GM10847 (cell line): Measurements from ENCODE around the gene MARK4.

Experiments
- POLR2A ChIP-seq: IDR thresholded peaks from 2 replicates; pipeline ENCODE4 v1.6.1; 2011; ENCODE audit not compliant: insufficient read length; ENCODE audit errors: extremely low read depth

Gene MARK4

GRCh38 chr19:45336696-45337251, 85.7 kb downstream of the MARK4 start:
- TF ChIP-seq POLR2A = no peak

GRCh38 chr19:45339629-45340028, 88.6 kb downstream of the MARK4 start:
- TF ChIP-seq POLR2A = no peak

GRCh38 chr19:45340232-45340898, 89.3 kb downstream of the MARK4 start, which contains the start of gene KLC3:
Gene KLC3 (plus strand): TSS chr19:45340750. CDS start chr19:45345542, 4,792 bp downstream.
- no peak for TF ChIP-seq POLR2A

GRCh38 chr19:45340899-45341453, 89.9 kb downstream of the MARK4 start:
- no peak for TF ChIP-seq POLR2A

GRCh38 chr19:45342911-45343310, 91.8 kb downstream of the MARK4 start:
- no peak for TF ChIP-seq POLR2A

- no peak for TF ChIP-seq POLR2A
Measured at GRCh38 chr19:45344621-45345505, 93.8 kb downstream of the MARK4 start.

GRCh38 chr19:45345506-45345860, 94.4 kb downstream of the MARK4 start:
- TF ChIP-seq POLR2A = no peak

- no peak for TF ChIP-seq POLR2A
Measured at GRCh38 chr19:45346449-45346848, 95.4 kb downstream of the MARK4 start.

GRCh38 chr19:45347570-45348366, 96.7 kb downstream of the MARK4 start:
- no peak for TF ChIP-seq POLR2A

- no peak for TF ChIP-seq POLR2A
Measured at GRCh38 chr19:45348367-45349125, 97.5 kb downstream of the MARK4 start.

GRCh38 chr19:45349126-45349415, 98.0 kb downstream of the MARK4 start:
- TF ChIP-seq POLR2A = no peak

- no peak for TF ChIP-seq POLR2A
Measured at GRCh38 chr19:45349430-45349941, 98.4 kb downstream of the MARK4 start.

GRCh38 chr19:45350477-45351058, 99.5 kb downstream of the MARK4 start:
- no peak for TF ChIP-seq POLR2A

GRCh38 chr19:45351401-45351952, 100.4 kb downstream of the MARK4 start:
- TF ChIP-seq POLR2A = no peak
